Measurements from ENCODE around the gene ABI3. TPM values are rescaled to one million over a fixed set of nuclear protein-coding genes. Genes with fewer than 3 reads are reported as not detected.

The ABI3 gene
- polyA plus RNA-seq, 1 donor from 2014 or later = not detected

DNA sequence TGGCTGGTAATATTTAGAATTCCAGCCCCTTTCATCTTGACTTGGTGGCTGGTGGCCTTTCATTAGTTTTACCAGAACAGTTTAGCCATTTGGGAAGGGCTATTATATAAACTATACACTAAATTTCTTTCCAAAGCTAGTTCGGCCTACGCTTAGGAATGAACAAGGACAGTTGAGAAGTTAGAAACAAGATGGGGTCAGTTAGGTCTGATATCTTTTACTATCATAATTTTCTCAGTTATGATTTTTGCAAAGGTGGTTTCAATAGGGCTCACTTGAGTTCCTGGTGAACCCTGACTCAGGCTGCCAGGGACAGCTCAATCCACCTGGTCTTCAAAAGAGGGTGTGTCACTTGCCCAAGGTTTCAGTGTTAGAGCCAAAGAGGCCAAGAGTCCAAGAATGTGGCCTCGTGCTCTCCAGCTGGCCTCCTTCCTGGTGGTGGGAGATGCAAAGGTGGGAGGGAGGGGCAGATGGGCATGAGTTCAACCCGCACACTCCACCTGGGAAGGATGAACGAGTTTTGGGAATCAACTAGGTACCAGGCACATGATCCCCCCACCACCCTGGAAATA, 24.1 kb downstream of the ABI3 start:
- no peak overlapping the region for H2AFZ ChIP-seq (ENCODE audit: low read depth, low read length)
- H4K20me1 ChIP-seq (ENCODE audit: insufficient read depth) = no peaks in the 10 kb centered on the region
- H3K9me2 ChIP-seq (ENCODE audit: insufficient read depth, low read length) = no peaks in the 10 kb centered on the region
- H3F3A ChIP-seq (ENCODE audit: insufficient read depth, low read length, poor library complexity, severe bottlenecking) = no peaks in the 10 kb centered on the region
- H3K4me3 ChIP-seq (ENCODE audit: low read length) = no peak overlapping the region
- H3K4me2 ChIP-seq (ENCODE audit: low read length) = no peak overlapping the region
- H3K27me3 ChIP-seq (ENCODE audit: insufficient read depth, low read depth, low read length) = peaks cover 21% of the 10 kb centered on the region
- H3K9me3 ChIP-seq (ENCODE audit: low read length) = no peaks in the 10 kb centered on the region
- no peak overlapping the region for H3K27ac ChIP-seq (ENCODE audit: low read length)
- H3K79me2 ChIP-seq (replicated peaks; ENCODE audit: insufficient read depth, low read length) = no peaks in the 10 kb centered on the region
- no peak overlapping the region for H3K9ac ChIP-seq (ENCODE audit: low read length)
- H3K36me3 ChIP-seq (ENCODE audit: insufficient read depth, low read length) = no peaks in the 10 kb centered on the region
- no peak for TF ChIP-seq RAD21 (conservative IDR thresholded peaks at IDR 0.05)
- TF ChIP-seq TAF1 (IDR thresholded peaks at IDR 0.05; ENCODE audit: low read depth) = no peak
- no peak for TF ChIP-seq EZH2 (IDR thresholded peaks at IDR 0.05; ENCODE audit: borderline replicate concordance, insufficient read depth, low read length, poor library complexity, severe bottlenecking)
- no peak for TF ChIP-seq MXI1 (conservative IDR thresholded peaks at IDR 0.05; ENCODE audit: poor library complexity, severe bottlenecking)
- TF ChIP-seq POLR2AphosphoS5 (IDR thresholded peaks at IDR 0.05) = no peak
- TF ChIP-seq, protein P1, sequence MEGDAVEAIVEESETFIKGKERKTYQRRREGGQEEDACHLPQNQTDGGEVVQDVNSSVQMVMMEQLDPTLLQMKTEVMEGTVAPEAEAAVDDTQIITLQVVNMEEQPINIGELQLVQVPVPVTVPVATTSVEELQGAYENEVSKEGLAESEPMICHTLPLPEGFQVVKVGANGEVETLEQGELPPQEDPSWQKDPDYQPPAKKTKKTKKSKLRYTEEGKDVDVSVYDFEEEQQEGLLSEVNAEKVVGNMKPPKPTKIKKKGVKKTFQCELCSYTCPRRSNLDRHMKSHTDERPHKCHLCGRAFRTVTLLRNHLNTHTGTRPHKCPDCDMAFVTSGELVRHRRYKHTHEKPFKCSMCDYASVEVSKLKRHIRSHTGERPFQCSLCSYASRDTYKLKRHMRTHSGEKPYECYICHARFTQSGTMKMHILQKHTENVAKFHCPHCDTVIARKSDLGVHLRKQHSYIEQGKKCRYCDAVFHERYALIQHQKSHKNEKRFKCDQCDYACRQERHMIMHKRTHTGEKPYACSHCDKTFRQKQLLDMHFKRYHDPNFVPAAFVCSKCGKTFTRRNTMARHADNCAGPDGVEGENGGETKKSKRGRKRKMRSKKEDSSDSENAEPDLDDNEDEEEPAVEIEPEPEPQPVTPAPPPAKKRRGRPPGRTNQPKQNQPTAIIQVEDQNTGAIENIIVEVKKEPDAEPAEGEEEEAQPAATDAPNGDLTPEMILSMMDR (IDR thresholded peaks at IDR 0.05; ENCODE audit: poor library complexity, severe bottlenecking) = no peak
- TF ChIP-seq EP300 (conservative IDR thresholded peaks at IDR 0.05; ENCODE audit: poor library complexity, severe bottlenecking) = no peak
- TF ChIP-seq SMC3 (conservative IDR thresholded peaks at IDR 0.05; ENCODE audit: poor library complexity) = no peak
- TF ChIP-seq, protein P2, sequence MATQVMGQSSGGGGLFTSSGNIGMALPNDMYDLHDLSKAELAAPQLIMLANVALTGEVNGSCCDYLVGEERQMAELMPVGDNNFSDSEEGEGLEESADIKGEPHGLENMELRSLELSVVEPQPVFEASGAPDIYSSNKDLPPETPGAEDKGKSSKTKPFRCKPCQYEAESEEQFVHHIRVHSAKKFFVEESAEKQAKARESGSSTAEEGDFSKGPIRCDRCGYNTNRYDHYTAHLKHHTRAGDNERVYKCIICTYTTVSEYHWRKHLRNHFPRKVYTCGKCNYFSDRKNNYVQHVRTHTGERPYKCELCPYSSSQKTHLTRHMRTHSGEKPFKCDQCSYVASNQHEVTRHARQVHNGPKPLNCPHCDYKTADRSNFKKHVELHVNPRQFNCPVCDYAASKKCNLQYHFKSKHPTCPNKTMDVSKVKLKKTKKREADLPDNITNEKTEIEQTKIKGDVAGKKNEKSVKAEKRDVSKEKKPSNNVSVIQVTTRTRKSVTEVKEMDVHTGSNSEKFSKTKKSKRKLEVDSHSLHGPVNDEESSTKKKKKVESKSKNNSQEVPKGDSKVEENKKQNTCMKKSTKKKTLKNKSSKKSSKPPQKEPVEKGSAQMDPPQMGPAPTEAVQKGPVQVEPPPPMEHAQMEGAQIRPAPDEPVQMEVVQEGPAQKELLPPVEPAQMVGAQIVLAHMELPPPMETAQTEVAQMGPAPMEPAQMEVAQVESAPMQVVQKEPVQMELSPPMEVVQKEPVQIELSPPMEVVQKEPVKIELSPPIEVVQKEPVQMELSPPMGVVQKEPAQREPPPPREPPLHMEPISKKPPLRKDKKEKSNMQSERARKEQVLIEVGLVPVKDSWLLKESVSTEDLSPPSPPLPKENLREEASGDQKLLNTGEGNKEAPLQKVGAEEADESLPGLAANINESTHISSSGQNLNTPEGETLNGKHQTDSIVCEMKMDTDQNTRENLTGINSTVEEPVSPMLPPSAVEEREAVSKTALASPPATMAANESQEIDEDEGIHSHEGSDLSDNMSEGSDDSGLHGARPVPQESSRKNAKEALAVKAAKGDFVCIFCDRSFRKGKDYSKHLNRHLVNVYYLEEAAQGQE (IDR thresholded peaks at IDR 0.05; ENCODE audit: borderline replicate concordance) = no peak

DNA sequence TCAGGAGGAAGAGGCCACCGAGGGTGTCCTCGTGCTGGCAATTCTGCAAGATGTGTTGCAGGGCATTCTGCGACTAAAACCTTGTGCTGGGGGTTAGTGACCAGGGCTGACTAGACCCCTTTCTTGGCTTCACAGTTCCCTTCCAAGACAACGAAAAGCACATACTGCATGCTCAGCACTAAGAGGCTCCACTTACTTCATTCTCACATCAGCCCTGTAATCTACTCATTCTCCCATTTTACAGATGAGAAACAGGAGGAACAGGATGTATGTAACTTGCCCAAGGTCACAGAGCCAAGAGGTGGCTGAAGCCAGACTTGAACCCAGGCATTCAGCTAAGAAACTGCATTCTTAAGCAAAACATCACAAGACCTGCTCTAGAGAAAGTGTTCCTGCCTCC, 25.4 kb downstream of the ABI3 start:
- Histone ChIP-seq H3K79me2 (replicated peaks; ENCODE audit: insufficient read depth, low read length) (no peaks in the 10 kb centered on the region), H3K4me3 (ENCODE audit: low read length) (no peak overlapping the region), H3K9me3 (ENCODE audit: low read length) (no peaks in the 10 kb centered on the region), H3F3A (ENCODE audit: insufficient read depth, low read length, poor library complexity, severe bottlenecking) (no peaks in the 10 kb centered on the region), H3K27me3 (ENCODE audit: insufficient read depth, low read depth, low read length) (peaks cover 11% of the 10 kb centered on the region), H3K4me2 (ENCODE audit: low read length) (no peak overlapping the region), H3K36me3 (ENCODE audit: insufficient read depth, low read length) (no peaks in the 10 kb centered on the region), H2AFZ (ENCODE audit: low read depth, low read length) (no peak overlapping the region), H3K9ac (ENCODE audit: low read length) (no peak overlapping the region), H4K20me1 (ENCODE audit: insufficient read depth) (no peaks in the 10 kb centered on the region), H3K9me2 (ENCODE audit: insufficient read depth, low read length) (no peaks in the 10 kb centered on the region), H3K27ac (ENCODE audit: low read length) (no peak overlapping the region)
- TF ChIP-seq, protein P1 (IDR thresholded peaks at IDR 0.05; ENCODE audit: poor library complexity, severe bottlenecking) = no peak
- no peak for TF ChIP-seq EP300 (conservative IDR thresholded peaks at IDR 0.05; ENCODE audit: poor library complexity, severe bottlenecking)
